HepG2 (cell line): Measurements from ENCODE around the gene EIF5A. TPM values are rescaled to one million over a fixed set of nuclear protein-coding genes. Genes with fewer than 3 reads are reported as not detected.

Experiments
- ATM ChIP-seq: fragments of 450-650 bp; IDR thresholded peaks from 2 replicates; pipeline ENCODE4 v1.7.1; 2017; ENCODE audit warnings: mild to moderate bottlenecking, borderline replicate concordance
- CHD4 ChIP-seq: fragments of 200-600 bp; sonication (generic); IDR thresholded peaks from 2 replicates; pipeline ENCODE4 v1.7.0; 2017; ENCODE audit warnings: mild to moderate bottlenecking, low read length, borderline replicate concordance
- DPF2 ChIP-seq: sonication (generic); formaldehyde crosslinking; IDR thresholded peaks from 2 replicates; pipeline ENCODE4 v1.4.0; 2020; ENCODE audit warnings: mild to moderate bottlenecking, low read depth, missing genetic modification reagents, borderline replicate concordance
- KDM3A ChIP-seq: IDR thresholded peaks from 2 replicates; pipeline ENCODE4 v1.6.1; 2018; ENCODE audit warnings: low read depth, missing compliant biosample characterization
- MED1 ChIP-seq: sonication (generic); formaldehyde crosslinking; IDR thresholded peaks from 2 replicates; pipeline ENCODE4 v1.4.0; 2020; ENCODE audit warnings: missing genetic modification reagents
- RBFOX2 ChIP-seq: fragments of 200-400 bp; formaldehyde crosslinking; IDR thresholded peaks from 2 replicates; pipeline ENCODE4 v1.6.1; 2017; ENCODE audit warnings: low read depth, mild to moderate bottlenecking, low read length
- RFXANK ChIP-seq: IDR thresholded peaks from 2 replicates; pipeline ENCODE4 v1.6.1; 2016
- RXRB ChIP-seq: IDR thresholded peaks from 2 replicates; pipeline ENCODE4 v1.6.1; 2016; ENCODE audit warnings: borderline replicate concordance, missing genetic modification reagents, missing compliant biosample characterization
- SOX13 ChIP-seq, 3 experiments: fragments of 450-650 bp in 1 of 3; sonication (generic) in 1 of 3; formaldehyde crosslinking in 1 of 3; IDR thresholded peaks in 2 of 3; conservative IDR thresholded peaks in 1 of 3; 2 replicates each; pipeline versions ENCODE4 v1.5.0 to v1.6.1; 2016 to 2020; ENCODE audit warnings: antibody characterized with exemption in 1 of 3, mild to moderate bottlenecking in 1 of 3, missing compliant biosample characterization in 1 of 3, missing genetic modification reagents in 1 of 3, moderate library complexity in 1 of 3
- TSC22D2 ChIP-seq: sonication (generic); formaldehyde crosslinking; IDR thresholded peaks from 2 replicates; pipeline ENCODE4 v1.5.1; 2020; ENCODE audit warnings: missing genetic modification reagents, mild to moderate bottlenecking, borderline replicate concordance
- U2AF1 ChIP-seq: fragments of 200-400 bp; formaldehyde crosslinking; optimal IDR thresholded peaks from 2 replicates; pipeline ENCODE3; 2017; ENCODE audit warnings: mild to moderate bottlenecking, low read depth, low read length
- ZFX ChIP-seq: sonication (generic); formaldehyde crosslinking; IDR thresholded peaks from 2 replicates; pipeline ENCODE4 v1.4.0; 2020; ENCODE audit warnings: mild to moderate bottlenecking, low read depth, missing genetic modification reagents, moderate library complexity
- ZFY ChIP-seq: sonication (generic); formaldehyde crosslinking; IDR thresholded peaks from 2 replicates; pipeline ENCODE4 v1.4.0; 2020; ENCODE audit warnings: missing genetic modification reagents
- ZNF10 ChIP-seq: sonication (generic); formaldehyde crosslinking; IDR thresholded peaks from 2 replicates; pipeline ENCODE4 v1.4.0; 2020; ENCODE audit warnings: mild to moderate bottlenecking, low read depth, missing genetic modification reagents, borderline replicate concordance
- ZNF451 ChIP-seq: sonication (generic); formaldehyde crosslinking; IDR thresholded peaks from 2 replicates; pipeline ENCODE4 v1.5.0; 2020; ENCODE audit warnings: mild to moderate bottlenecking, missing genetic modification reagents
- ZNF549 ChIP-seq: sonication (generic); formaldehyde crosslinking; IDR thresholded peaks from 2 replicates; pipeline ENCODE4 v1.5.0; 2020; ENCODE audit warnings: missing genetic modification reagents
- polyA plus RNA-seq, 8 experiments: library from polyadenylated mRNA; depleted of rRNA in 3 of 8; stranded (reverse) in 7 of 8; unstranded in 1 of 8; fragments of >200 nt; fragmentation: Illumina TruSeq in 4 of 8; extraction: Trizol in 4 of 8; gene quantifications; 2 replicates each; pipeline versions ENCODE4 v1.2.1 to v1.2.3, GENCODE V29; 2011 to 2016; ENCODE audit warnings: low read depth in 4 of 8, missing spikeins in 1 of 8, mixed read lengths in 1 of 8; ENCODE audit not compliant: insufficient read depth in 1 of 8
- total RNA-seq, 5 experiments: library from RNA; depleted of rRNA; stranded (reverse); fragments of >200 nt; fragmentation: Illumina TruSeq; extraction: Trizol; gene quantifications; 2 replicates each; pipeline ENCODE4 v1.2.3, GENCODE V29; 2016; ENCODE audit warnings: low read depth in 1 of 5
- TF ChIP-seq, protein P1 (sequence below): IDR thresholded peaks from 2 replicates; pipeline ENCODE4 v1.4.0; 2020; ENCODE audit warnings: mild to moderate bottlenecking, missing genetic modification reagents
- TF ChIP-seq, protein P2 (sequence below): IDR thresholded peaks from 2 replicates; pipeline ENCODE4 v1.6.1; 2016; ENCODE audit warnings: missing compliant biosample characterization, missing genetic modification reagents, borderline replicate concordance
- TF ChIP-seq, protein P3 (sequence below): sonication (generic); formaldehyde crosslinking; IDR thresholded peaks from 2 replicates; pipeline ENCODE4 v1.4.0; 2020; ENCODE audit warnings: mild to moderate bottlenecking, missing genetic modification reagents

EIF5A gene
- total and polyA plus RNA-seq, 2 of the 13 experiments (the other 11 are each of a cell fraction or from before 2014, with no cell fraction given): 319 to 337 TPM

DNA sequence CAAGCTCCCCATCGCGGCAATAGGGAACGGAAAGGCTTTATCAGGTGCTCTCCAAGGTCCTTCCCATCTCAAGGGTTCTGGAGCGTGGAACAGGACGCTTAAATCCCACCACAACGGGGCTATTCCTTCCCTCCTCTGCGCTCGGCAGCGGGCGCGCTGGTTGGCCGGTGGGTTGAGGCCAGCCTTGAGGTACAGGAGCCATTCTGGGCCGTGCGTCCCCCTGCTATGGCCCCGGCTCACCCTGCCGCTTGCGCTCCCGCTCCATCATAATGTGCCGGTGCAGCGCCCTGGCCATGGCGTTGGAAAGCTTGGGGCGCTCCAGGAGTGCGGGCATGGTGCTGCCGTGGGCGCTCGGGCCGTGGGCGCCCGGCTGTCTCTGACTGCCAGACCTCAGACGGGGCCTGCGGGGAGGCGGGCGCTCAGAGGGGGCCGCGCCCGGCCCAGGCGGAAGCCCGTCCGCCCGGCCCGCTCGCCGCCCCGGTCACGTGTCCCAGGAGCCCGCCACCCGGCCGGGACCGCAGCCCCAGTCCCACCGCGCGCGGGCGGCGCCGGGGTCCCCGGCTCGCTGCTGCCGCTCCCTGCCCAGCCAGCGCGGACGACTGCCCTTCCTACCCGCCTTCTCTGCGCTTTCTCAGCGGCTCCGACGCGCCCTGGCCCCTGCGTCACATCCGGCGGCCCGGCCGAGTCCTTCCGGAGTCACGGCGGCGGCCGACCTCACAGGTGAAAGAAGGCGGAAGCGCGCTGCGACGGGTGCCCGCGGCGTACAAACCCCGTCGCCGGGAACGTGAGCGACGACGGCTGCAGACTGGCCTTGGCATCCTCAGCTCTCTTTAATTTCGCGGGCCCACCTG, 7.5 kb downstream of the EIF5A start, which contains the start of gene GPS2 (continued):
- TF ChIP-seq ZNF451 (CRISPR knock-in tag): no peak
- no peak for TF ChIP-seq ZNF549 (CRISPR knock-in tag)
- peak; percentile 79 for TF ChIP-seq ZFX
- TF ChIP-seq SOX13 (IDR thresholded peaks at IDR 0.05): no peak
- 0 out of 4 replicates have a peak, but pooled peaks of 1 of the 2 experiments have one; percentile 26 for TF ChIP-seq SOX13 (CRISPR knock-in tag; conservative IDR thresholded peaks at IDR 0.05 in 1 of 2, IDR thresholded peaks at IDR 0.05 in 1 of 2)
- TF ChIP-seq RFXANK: no peak
- no peak for TF ChIP-seq DPF2 (CRISPR knock-in tag)
- TF ChIP-seq, protein P1, sequence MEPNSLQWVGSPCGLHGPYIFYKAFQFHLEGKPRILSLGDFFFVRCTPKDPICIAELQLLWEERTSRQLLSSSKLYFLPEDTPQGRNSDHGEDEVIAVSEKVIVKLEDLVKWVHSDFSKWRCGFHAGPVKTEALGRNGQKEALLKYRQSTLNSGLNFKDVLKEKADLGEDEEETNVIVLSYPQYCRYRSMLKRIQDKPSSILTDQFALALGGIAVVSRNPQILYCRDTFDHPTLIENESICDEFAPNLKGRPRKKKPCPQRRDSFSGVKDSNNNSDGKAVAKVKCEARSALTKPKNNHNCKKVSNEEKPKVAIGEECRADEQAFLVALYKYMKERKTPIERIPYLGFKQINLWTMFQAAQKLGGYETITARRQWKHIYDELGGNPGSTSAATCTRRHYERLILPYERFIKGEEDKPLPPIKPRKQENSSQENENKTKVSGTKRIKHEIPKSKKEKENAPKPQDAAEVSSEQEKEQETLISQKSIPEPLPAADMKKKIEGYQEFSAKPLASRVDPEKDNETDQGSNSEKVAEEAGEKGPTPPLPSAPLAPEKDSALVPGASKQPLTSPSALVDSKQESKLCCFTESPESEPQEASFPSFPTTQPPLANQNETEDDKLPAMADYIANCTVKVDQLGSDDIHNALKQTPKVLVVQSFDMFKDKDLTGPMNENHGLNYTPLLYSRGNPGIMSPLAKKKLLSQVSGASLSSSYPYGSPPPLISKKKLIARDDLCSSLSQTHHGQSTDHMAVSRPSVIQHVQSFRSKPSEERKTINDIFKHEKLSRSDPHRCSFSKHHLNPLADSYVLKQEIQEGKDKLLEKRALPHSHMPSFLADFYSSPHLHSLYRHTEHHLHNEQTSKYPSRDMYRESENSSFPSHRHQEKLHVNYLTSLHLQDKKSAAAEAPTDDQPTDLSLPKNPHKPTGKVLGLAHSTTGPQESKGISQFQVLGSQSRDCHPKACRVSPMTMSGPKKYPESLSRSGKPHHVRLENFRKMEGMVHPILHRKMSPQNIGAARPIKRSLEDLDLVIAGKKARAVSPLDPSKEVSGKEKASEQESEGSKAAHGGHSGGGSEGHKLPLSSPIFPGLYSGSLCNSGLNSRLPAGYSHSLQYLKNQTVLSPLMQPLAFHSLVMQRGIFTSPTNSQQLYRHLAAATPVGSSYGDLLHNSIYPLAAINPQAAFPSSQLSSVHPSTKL: peak; percentile 47
- TF ChIP-seq, protein P2, sequence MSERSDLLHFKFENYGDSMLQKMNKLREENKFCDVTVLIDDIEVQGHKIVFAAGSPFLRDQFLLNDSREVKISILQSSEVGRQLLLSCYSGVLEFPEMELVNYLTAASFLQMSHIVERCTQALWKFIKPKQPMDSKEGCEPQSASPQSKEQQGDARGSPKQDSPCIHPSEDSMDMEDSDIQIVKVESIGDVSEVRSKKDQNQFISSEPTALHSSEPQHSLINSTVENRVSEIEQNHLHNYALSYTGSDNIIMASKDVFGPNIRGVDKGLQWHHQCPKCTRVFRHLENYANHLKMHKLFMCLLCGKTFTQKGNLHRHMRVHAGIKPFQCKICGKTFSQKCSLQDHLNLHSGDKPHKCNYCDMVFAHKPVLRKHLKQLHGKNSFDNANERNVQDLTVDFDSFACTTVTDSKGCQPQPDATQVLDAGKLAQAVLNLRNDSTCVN: peak; percentile 61
- TF ChIP-seq KDM3A: peak; percentile 61; the same call in 1 of the 2 replicates
- TF ChIP-seq, protein P3, sequence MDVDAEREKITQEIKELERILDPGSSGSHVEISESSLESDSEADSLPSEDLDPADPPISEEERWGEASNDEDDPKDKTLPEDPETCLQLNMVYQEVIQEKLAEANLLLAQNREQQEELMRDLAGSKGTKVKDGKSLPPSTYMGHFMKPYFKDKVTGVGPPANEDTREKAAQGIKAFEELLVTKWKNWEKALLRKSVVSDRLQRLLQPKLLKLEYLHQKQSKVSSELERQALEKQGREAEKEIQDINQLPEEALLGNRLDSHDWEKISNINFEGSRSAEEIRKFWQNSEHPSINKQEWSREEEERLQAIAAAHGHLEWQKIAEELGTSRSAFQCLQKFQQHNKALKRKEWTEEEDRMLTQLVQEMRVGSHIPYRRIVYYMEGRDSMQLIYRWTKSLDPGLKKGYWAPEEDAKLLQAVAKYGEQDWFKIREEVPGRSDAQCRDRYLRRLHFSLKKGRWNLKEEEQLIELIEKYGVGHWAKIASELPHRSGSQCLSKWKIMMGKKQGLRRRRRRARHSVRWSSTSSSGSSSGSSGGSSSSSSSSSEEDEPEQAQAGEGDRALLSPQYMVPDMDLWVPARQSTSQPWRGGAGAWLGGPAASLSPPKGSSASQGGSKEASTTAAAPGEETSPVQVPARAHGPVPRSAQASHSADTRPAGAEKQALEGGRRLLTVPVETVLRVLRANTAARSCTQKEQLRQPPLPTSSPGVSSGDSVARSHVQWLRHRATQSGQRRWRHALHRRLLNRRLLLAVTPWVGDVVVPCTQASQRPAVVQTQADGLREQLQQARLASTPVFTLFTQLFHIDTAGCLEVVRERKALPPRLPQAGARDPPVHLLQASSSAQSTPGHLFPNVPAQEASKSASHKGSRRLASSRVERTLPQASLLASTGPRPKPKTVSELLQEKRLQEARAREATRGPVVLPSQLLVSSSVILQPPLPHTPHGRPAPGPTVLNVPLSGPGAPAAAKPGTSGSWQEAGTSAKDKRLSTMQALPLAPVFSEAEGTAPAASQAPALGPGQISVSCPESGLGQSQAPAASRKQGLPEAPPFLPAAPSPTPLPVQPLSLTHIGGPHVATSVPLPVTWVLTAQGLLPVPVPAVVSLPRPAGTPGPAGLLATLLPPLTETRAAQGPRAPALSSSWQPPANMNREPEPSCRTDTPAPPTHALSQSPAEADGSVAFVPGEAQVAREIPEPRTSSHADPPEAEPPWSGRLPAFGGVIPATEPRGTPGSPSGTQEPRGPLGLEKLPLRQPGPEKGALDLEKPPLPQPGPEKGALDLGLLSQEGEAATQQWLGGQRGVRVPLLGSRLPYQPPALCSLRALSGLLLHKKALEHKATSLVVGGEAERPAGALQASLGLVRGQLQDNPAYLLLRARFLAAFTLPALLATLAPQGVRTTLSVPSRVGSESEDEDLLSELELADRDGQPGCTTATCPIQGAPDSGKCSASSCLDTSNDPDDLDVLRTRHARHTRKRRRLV (CRISPR knock-in tag): 0 out of 2 replicates have a peak, but pooled peaks have one; percentile 29
- no peak for TF ChIP-seq CHD4
- peak; percentile 36; the same call in 1 of the 2 replicates for TF ChIP-seq RXRB (CRISPR knock-in tag)
- TF ChIP-seq ZNF10: no peak
- TF ChIP-seq RBFOX2: peak; percentile 97
- no peak for TF ChIP-seq ATM
- no peak for TF ChIP-seq U2AF1
- TF ChIP-seq MED1: peak; percentile 83
- TF ChIP-seq TSC22D2: peak; percentile 86; the same call in 1 of the 2 replicates
- peak; percentile 84 for TF ChIP-seq ZFY
